OCI-LY7 (cell line): ENCODE data around the gene SREBF1. TPM values are rescaled to one million over a fixed set of nuclear protein-coding genes. Genes with fewer than 3 reads are reported as not detected.

ENCODE experiments used
- BruUV-seq: library from RNA; stranded (reverse); fragments of 400-500 nt; replicated peaks from 2 replicates; lab custom pipeline; 2021; lab: Mats Ljungman, UMichigan
- CTCF ChIA-PET: fragments of 300-600 bp; sonication (Branson Sonifier 250); formaldehyde crosslinking; loops from one replicate; lab custom pipeline; 2022; ENCODE audit warnings: antibody characterized with exemption; ENCODE audit not compliant: unreplicated experiment; lab: Charles Lee
- POLR2A ChIA-PET: fragments of 300-600 bp; sonication (Branson Sonifier 250); formaldehyde crosslinking; loops from one replicate; lab custom pipeline; 2022; ENCODE audit warnings: antibody characterized with exemption; lab: Charles Lee
- DNase-seq: peaks from one replicate; pipeline ENCODE4 v3.0.0-alpha.2; 2015; ENCODE audit warnings: low spot score
- H2AFZ ChIP-seq: fragments of 200-600 bp; sonication (generic), shearing (Covaris generic); 2 replicates; pipeline ENCODE4 v1.6.1; 2014; ENCODE audit warnings: mild to moderate bottlenecking, antibody characterized with exemption, low read length, moderate library complexity
- H3K27ac ChIP-seq: fragments of 200-600 bp; sonication (generic); 2 replicates; pipeline ENCODE4 v1.5.1; 2014; ENCODE audit warnings: mixed run types, low read depth, mild to moderate bottlenecking, moderate library complexity, low read length, inconsistent platforms; ENCODE audit not compliant: poor library complexity, severe bottlenecking
- H3K36me3 ChIP-seq: fragments of 200-600 bp; sonication (generic); 2 replicates; pipeline ENCODE4 v1.6.1; 2014; ENCODE audit warnings: mild to moderate bottlenecking, antibody characterized with exemption, low read length, moderate library complexity, mixed read lengths; ENCODE audit not compliant: insufficient read depth
- H3K4me1 ChIP-seq: fragments of 200-600 bp; sonication (generic); 2 replicates; pipeline ENCODE4 v1.5.1; 2014; ENCODE audit warnings: mild to moderate bottlenecking, low read length; ENCODE audit not compliant: insufficient read depth, poor library complexity, severe bottlenecking
- H3K4me2 ChIP-seq: fragments of 200-600 bp; sonication (generic); 2 replicates; pipeline ENCODE4 v1.6.1; 2014; ENCODE audit warnings: mild to moderate bottlenecking, low read length
- H3K4me3 ChIP-seq: fragments of 200-600 bp; sonication (generic); 2 replicates; pipeline ENCODE4 v1.5.1; 2014; ENCODE audit warnings: mild to moderate bottlenecking, low read depth, low read length; ENCODE audit not compliant: poor library complexity, severe bottlenecking
- H3K79me2 ChIP-seq: fragments of 200-600 bp; sonication (generic); 2 replicates; pipeline ENCODE4 v1.6.1; 2016; ENCODE audit warnings: low read depth, mild to moderate bottlenecking, low read length, moderate library complexity, mixed read lengths; ENCODE audit not compliant: insufficient read depth
- H3K9me2 ChIP-seq: fragments of 200-600 bp; sonication (generic); 2 replicates; pipeline ENCODE4 v1.6.1; 2016; ENCODE audit warnings: mild to moderate bottlenecking, low read length, mixed read lengths; ENCODE audit not compliant: insufficient read depth
- H3K9me3 ChIP-seq: fragments of 200-600 bp; sonication (generic); 2 replicates; pipeline ENCODE4 v1.6.1; 2014; ENCODE audit warnings: mild to moderate bottlenecking, mixed run types, low read length, mixed read lengths
- H4K20me1 ChIP-seq: fragments of 200-600 bp; sonication (generic); 2 replicates; pipeline ENCODE4 v1.6.1; 2014; ENCODE audit warnings: mild to moderate bottlenecking, antibody characterized with exemption, low read length, moderate library complexity, mixed read lengths; ENCODE audit not compliant: insufficient read depth
- CTCF ChIP-seq: fragments of 200-600 bp; sonication (generic); conservative IDR thresholded peaks from 2 replicates; pipeline ENCODE4 v1.5.1; 2014; ENCODE audit warnings: mild to moderate bottlenecking, antibody characterized with exemption, low read length, moderate library complexity, mixed read lengths
- EZH2phosphoT487 ChIP-seq: fragments of 200-600 bp; sonication (generic); IDR thresholded peaks from 2 replicates; pipeline ENCODE4 v1.6.1; 2018; ENCODE audit warnings: low read depth, borderline replicate concordance, mild to moderate bottlenecking, mixed run types, antibody characterized with exemption, low read length, moderate library complexity, mixed read lengths
- intact Hi-C: fragments of 100-400 bp; cut with micrococcal nuclease; formaldehyde crosslinking; loops from one replicate; pipeline ENCODE4 v1.10.0; 2022; ENCODE audit not compliant: unreplicated experiment
- total RNA-seq, 2 experiments: library from RNA; depleted of rRNA in 1 of 2; stranded (reverse); fragments of >200 nt in 1 of 2; shearing (Covaris generic) in 1 of 2; gene quantifications; 2 replicates each; pipeline ENCODE4 v1.2.3, GENCODE V29; 2014 to 2022

Gene SREBF1
- total RNA-seq, 2 experiments from 2014 or later, result 70.4 to 187 TPM

- H3K79me2 ChIP-seq, result peaks cover 49% of the 10 kb centered on the region
Observed at GRCh38 chr17:17822616-17823015, 14.2 kb downstream of the SREBF1 start.

GRCh38 chr17:17822189-17822588 lies 14.6 kb downstream of the SREBF1 start:
- DNase-seq, result no peak
- intact Hi-C loops, result loop anchor here (5.0 kb wide), 1 partner anchor 215 kb away; the partner anchor contains the start of genes ATPAF2 and GID4
- peaks cover 49% of the 10 kb centered on the region for H3K79me2 ChIP-seq
- H3K4me1 ChIP-seq, result peaks cover 73% of the 10 kb centered on the region
- TF ChIP-seq CTCF, result no peak
- TF ChIP-seq EZH2phosphoT487, result no peak
- H3K9me3 ChIP-seq, result no peaks in the 10 kb centered on the region
- no TSS peak for BruUV-seq
- H2AFZ ChIP-seq, result no peak overlapping the region
- no peaks in the 10 kb centered on the region for H3K9me2 ChIP-seq
- peak overlapping the region; percentile 61 for H3K27ac ChIP-seq
- POLR2A ChIA-PET, result interaction anchor here (1.6 to 1.7 kb wide), 2 partner anchors 12 to 14 kb away, joined by 5 to 10 read pairs; partner anchors contain the start of gene SREBF1
- CTCF ChIA-PET, result interaction anchor here (1.3 kb wide), 1 partner anchor 14 kb away, joined by 4 read pairs; no protein-coding TSS in a partner anchor
- H3K36me3 ChIP-seq, result peaks cover 66% of the 10 kb centered on the region
- H3K4me3 ChIP-seq, result peak overlapping the region; percentile 77
- peaks cover 21% of the 10 kb centered on the region; the same call in 1 of the 2 replicates for H4K20me1 ChIP-seq
- peak overlapping the region; percentile 91 for H3K4me2 ChIP-seq

More at GRCh38 chr17:17822616-17823015, 14.2 kb downstream of the SREBF1 start:
- H3K4me3 ChIP-seq, result peak overlapping the region; percentile 77
- peak overlapping the region; percentile 91 for H3K4me2 ChIP-seq
- intact Hi-C loops, result loop anchor here (1.0 to 5.0 kb wide), 3 partner anchors 15 to 215 kb away; partner anchors contain the start of genes ATPAF2 and GID4
- TF ChIP-seq EZH2phosphoT487 (no peak), CTCF (no peak)
- peaks cover 77% of the 10 kb centered on the region for H3K4me1 ChIP-seq
- no peak overlapping the region for H2AFZ ChIP-seq
- BruUV-seq, result no TSS peak
- peak overlapping the region; percentile 61 for H3K27ac ChIP-seq
- ChIA-PET CTCF (interaction anchor here (1.3 kb wide), 1 partner anchor 13 kb away, joined by 4 read pairs; no protein-coding TSS in a partner anchor), POLR2A (interaction anchor here (1.6 to 1.7 kb wide), 2 partner anchors 11 to 13 kb away, joined by 5 to 10 read pairs; partner anchors contain the start of gene SREBF1)
- no peaks in the 10 kb centered on the region for H3K9me3 ChIP-seq
- no peaks in the 10 kb centered on the region for H3K9me2 ChIP-seq
- H3K36me3 ChIP-seq, result peaks cover 62% of the 10 kb centered on the region
- no peak for DNase-seq
- peaks cover 21% of the 10 kb centered on the region; the same call in 1 of the 2 replicates for H4K20me1 ChIP-seq
